SK-N-SH (cell line): ENCODE data around the gene HIVEP2. TPM values are rescaled to one million over a fixed set of nuclear protein-coding genes. Genes with fewer than 3 reads are reported as not detected.

Experiments
- CTCF ChIA-PET: fragments of 300-600, 350-600 bp; formaldehyde crosslinking; extraction: SDS; loops from one replicate; lab custom pipeline; 2021; lab: Yijun Ruan, JAX
- POLR2A ChIA-PET: fragments of 350-600 bp; sonication (Branson Sonifier 250); formaldehyde crosslinking; extraction: SDS; loops from one replicate; lab custom pipeline; 2020; ENCODE audit warnings: antibody characterized with exemption, inconsistent platforms; lab: Yijun Ruan, JAX
- DNase-seq: peaks from one replicate; pipeline ENCODE4 v3.0.0; 2012
- H2AFZ ChIP-seq: fragments of 200-600 bp; sonication (generic); 2 replicates; pipeline ENCODE4 v1.8.1; 2016; ENCODE audit warnings: antibody characterized with exemption, mild to moderate bottlenecking, low read depth
- H3F3A ChIP-seq: fragments of 200-600 bp; sonication (generic); replicated peaks from 2 replicates; pipeline ENCODE3; 2016; ENCODE audit warnings: antibody characterized with exemption, mild to moderate bottlenecking; ENCODE audit not compliant: insufficient read depth
- H3K27ac ChIP-seq, 2 experiments: fragments of 200-500 bp in 1 of 2; fragments of 200-600 bp in 1 of 2; sonication (Bioruptor generic) in 1 of 2; sonication (generic), shearing (Covaris generic) in 1 of 2; 2 replicates each; pipeline versions ENCODE4 v1.5.1 to v1.6.1; 2014 to 2016; ENCODE audit warnings: low read depth in 2 of 2, inconsistent platforms in 1 of 2, low read length in 1 of 2, mild to moderate bottlenecking in 1 of 2, mixed read lengths in 1 of 2
- H3K27me3 ChIP-seq: fragments of 200-600 bp; sonication (generic), shearing (Covaris generic); 2 replicates; pipeline ENCODE4 v1.6.1; 2016; ENCODE audit warnings: mixed run types; ENCODE audit not compliant: insufficient read depth
- H3K36me3 ChIP-seq, 2 experiments: fragments of 200-500 bp in 1 of 2; fragments of 200-600 bp in 1 of 2; sonication (Bioruptor generic) in 1 of 2; sonication (generic) in 1 of 2; replicated peaks in 1 of 2; 2 replicates each; pipeline versions ENCODE3 to v1.5.1; 2014 to 2016; ENCODE audit warnings: low read length in 1 of 2, mild to moderate bottlenecking in 1 of 2; ENCODE audit not compliant: insufficient read depth in 2 of 2, control insufficient read depth in 1 of 2
- H3K4me1 ChIP-seq, 2 experiments: fragments of 200-500 bp in 1 of 2; fragments of 200-600 bp in 1 of 2; sonication (Bioruptor generic) in 1 of 2; sonication (generic), shearing (Covaris generic) in 1 of 2; 2 replicates each; pipeline versions ENCODE4 v1.5.1 to v1.6.1; 2014 to 2016; ENCODE audit warnings: low read depth in 1 of 2, low read length in 1 of 2, mixed run types in 1 of 2; ENCODE audit not compliant: insufficient read depth in 2 of 2, control insufficient read depth in 1 of 2
- H3K4me2 ChIP-seq: fragments of 200-600 bp; sonication (generic), shearing (Covaris generic); 2 replicates; pipeline ENCODE4 v1.6.1; 2017; ENCODE audit warnings: mixed run types
- H3K4me3 ChIP-seq, 2 experiments: fragments of 200-500 bp in 1 of 2; fragments of 200-600 bp in 1 of 2; sonication (Bioruptor generic) in 1 of 2; sonication (generic), shearing (Covaris generic) in 1 of 2; 2 replicates each; pipeline versions ENCODE4 v1.5.1 to v1.8.1; 2014 to 2016; ENCODE audit warnings: low read depth in 2 of 2, inconsistent platforms in 1 of 2, low read length in 1 of 2, mild to moderate bottlenecking in 1 of 2, mixed read lengths in 1 of 2, moderate library complexity in 1 of 2
- H3K79me2 ChIP-seq: fragments of 200-600 bp; sonication (generic); 2 replicates; pipeline ENCODE4 v1.8.1; 2017; ENCODE audit warnings: mild to moderate bottlenecking; ENCODE audit not compliant: insufficient read depth
- H3K9ac ChIP-seq: fragments of 200-600 bp; sonication (generic); 2 replicates; pipeline ENCODE4 v1.6.1; 2017; ENCODE audit warnings: mixed run types
- H3K9me2 ChIP-seq: fragments of 200-600 bp; sonication (generic); 2 replicates; pipeline ENCODE4 v1.6.1; 2017; ENCODE audit warnings: mixed run types
- H3K9me3 ChIP-seq: fragments of 200-600 bp; sonication (generic); 2 replicates; pipeline ENCODE4 v1.6.1; 2017; ENCODE audit warnings: mixed run types, mild to moderate bottlenecking, moderate library complexity
- H4K20me1 ChIP-seq: fragments of 200-600 bp; sonication (generic); 2 replicates; pipeline ENCODE4 v1.6.1; 2017; ENCODE audit warnings: mild to moderate bottlenecking, mixed run types; ENCODE audit not compliant: insufficient read depth
- CHD2 ChIP-seq: fragments of 150-350 bp; IDR thresholded peaks from 2 replicates; pipeline ENCODE4 v1.6.1; 2018; ENCODE audit warnings: low read length; ENCODE audit not compliant: partially characterized antibody
- EP300 ChIP-seq, 2 experiments: IDR thresholded peaks; 2 replicates each; pipeline versions ENCODE4 v1.4.0 to v1.6.1; 2012; ENCODE audit warnings: borderline replicate concordance in 1 of 2, low read depth in 1 of 2, low read length in 1 of 2
- FOSL2 ChIP-seq: IDR thresholded peaks from 2 replicates; pipeline ENCODE4 v1.4.0; 2012; ENCODE audit warnings: low read depth, mild to moderate bottlenecking, moderate library complexity, borderline replicate concordance
- FOXM1 ChIP-seq: IDR thresholded peaks from 2 replicates; pipeline ENCODE4 v1.4.0; 2012; ENCODE audit warnings: low read depth, mild to moderate bottlenecking
- MXI1 ChIP-seq: IDR thresholded peaks from 2 replicates; pipeline ENCODE4 v1.6.1; 2012; ENCODE audit warnings: mild to moderate bottlenecking, low read depth, low read length, improper control_type of control experiment
- RAD21 ChIP-seq: IDR thresholded peaks from 2 replicates; pipeline ENCODE4 v1.6.1; 2012; ENCODE audit warnings: mild to moderate bottlenecking, low read length
- RCOR1 ChIP-seq: fragments of 150-350 bp; IDR thresholded peaks from 2 replicates; pipeline ENCODE4 v1.6.1; 2017; ENCODE audit warnings: antibody characterized with exemption, low read length
- SIN3A ChIP-seq: IDR thresholded peaks from 2 replicates; pipeline ENCODE4 v1.6.1; 2012; ENCODE audit warnings: low read depth, mild to moderate bottlenecking, low read length, moderate library complexity, borderline replicate concordance
- TAF1 ChIP-seq: IDR thresholded peaks from 2 replicates; pipeline ENCODE4 v1.6.1; 2012; ENCODE audit warnings: low read depth, mild to moderate bottlenecking, low read length, moderate library complexity, borderline replicate concordance
- TCF12 ChIP-seq: IDR thresholded peaks from 2 replicates; pipeline ENCODE4 v1.4.0; 2012
- TEAD4 ChIP-seq: IDR thresholded peaks from 2 replicates; pipeline ENCODE4 v1.4.0; 2012; ENCODE audit warnings: mild to moderate bottlenecking, borderline replicate concordance; ENCODE audit not compliant: insufficient read depth
- YY1 ChIP-seq: IDR thresholded peaks from 2 replicates; pipeline ENCODE4 v1.4.0; 2012; ENCODE audit warnings: low read depth, mild to moderate bottlenecking
- WGBS: methylation state at CpG from one replicate; pipeline ENCODE4 v1.1.6; 2017; ENCODE audit warnings: low lambda C conversion rate; 5-methylcytosine and 5-hydroxymethylcytosine counted together
- polyA plus RNA-seq, 3 experiments: library from polyadenylated mRNA; depleted of rRNA; stranded (reverse); fragments of >200 nt; gene quantifications; 2 replicates each; pipeline ENCODE4 v1.2.3, GENCODE V29; 2012
- TF ChIP-seq, protein P1 (sequence below): fragments of 150-350 bp; IDR thresholded peaks from 2 replicates; pipeline ENCODE4 v1.6.1; 2017; ENCODE audit warnings: antibody characterized with exemption, low read length, low read depth, borderline replicate concordance
- TF ChIP-seq, protein P2 (sequence below): IDR thresholded peaks from 2 replicates; pipeline ENCODE4 v1.4.0; 2012; ENCODE audit warnings: low read depth, borderline replicate concordance
- TF ChIP-seq, protein P3 (sequence below): fragments of 150-350 bp; IDR thresholded peaks from 2 replicates; pipeline ENCODE4 v1.6.1; 2016; ENCODE audit warnings: mild to moderate bottlenecking, low read depth, low read length
- TF ChIP-seq, protein P4 (sequence below): IDR thresholded peaks from 2 replicates; pipeline ENCODE4 v1.6.1; 2012; ENCODE audit warnings: mild to moderate bottlenecking, low read depth, low read length, moderate library complexity
- TF ChIP-seq, protein P5 (sequence below): IDR thresholded peaks from 2 replicates; pipeline ENCODE4 v1.4.0; 2012; ENCODE audit warnings: low read depth, borderline replicate concordance

Gene HIVEP2
- polyA plus RNA-seq, 1 of the 3 experiments (the other 2 are of a cell fraction) = 2.5 TPM

DNA sequence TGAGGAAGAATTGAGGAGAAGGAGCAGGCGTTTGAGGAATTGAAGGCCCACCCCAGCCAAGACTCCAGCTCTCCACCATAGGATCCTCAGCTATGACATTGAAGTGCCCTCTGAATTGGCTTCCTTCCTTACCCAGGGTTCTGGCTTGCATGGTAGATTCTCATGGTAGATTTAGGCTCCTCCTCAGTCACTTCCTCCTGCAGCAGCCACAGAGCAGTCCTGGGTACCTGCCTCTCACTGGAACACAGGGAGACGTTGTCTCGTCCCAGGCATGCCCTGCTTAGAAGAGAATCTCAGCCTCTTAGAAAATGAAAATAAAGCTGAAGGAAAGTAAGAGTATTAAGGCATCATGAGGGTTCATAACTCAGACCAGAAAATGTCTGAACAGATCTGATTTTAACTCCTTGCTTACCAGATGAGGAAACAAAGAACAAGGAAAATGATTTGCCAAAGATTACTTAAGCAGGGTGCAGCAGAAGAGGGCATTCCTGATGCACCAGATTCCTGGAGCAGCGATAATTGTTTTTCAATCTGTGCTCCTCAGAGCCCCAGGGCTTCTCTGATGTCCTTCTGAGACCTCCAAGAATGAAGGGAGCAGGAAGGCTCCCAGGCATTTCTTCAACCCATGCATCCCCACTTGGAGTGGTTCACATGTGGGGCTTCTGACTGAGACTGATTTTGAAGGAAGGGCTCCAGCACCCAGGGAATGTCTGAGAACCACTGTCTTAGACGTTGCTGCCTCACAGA is 219.8 kb downstream of the HIVEP2 start:
- CTCF ChIA-PET = interaction anchor here (1.4 kb wide), 2 partner anchors 23 to 32 kb away, joined by 3 read pairs; no protein-coding TSS in a partner anchor
- no peak overlapping the region for H3K4me3 ChIP-seq
- no peaks in the 10 kb centered on the region for H3F3A ChIP-seq
- H3K27me3 ChIP-seq = no peaks in the 10 kb centered on the region
- peaks cover 0 to 18% of the 10 kb centered on the region in 2 experiments; a peak in 2 of 4 replicates for H3K4me1 ChIP-seq
- WGBS = 82% methylated on average over 4 of the region's 5 CpGs
- no peaks in the 10 kb centered on the region for H3K79me2 ChIP-seq
- no peak overlapping the region for H3K9ac ChIP-seq
- no peaks in the 10 kb centered on the region for H3K9me3 ChIP-seq
- TF ChIP-seq, protein P1, sequence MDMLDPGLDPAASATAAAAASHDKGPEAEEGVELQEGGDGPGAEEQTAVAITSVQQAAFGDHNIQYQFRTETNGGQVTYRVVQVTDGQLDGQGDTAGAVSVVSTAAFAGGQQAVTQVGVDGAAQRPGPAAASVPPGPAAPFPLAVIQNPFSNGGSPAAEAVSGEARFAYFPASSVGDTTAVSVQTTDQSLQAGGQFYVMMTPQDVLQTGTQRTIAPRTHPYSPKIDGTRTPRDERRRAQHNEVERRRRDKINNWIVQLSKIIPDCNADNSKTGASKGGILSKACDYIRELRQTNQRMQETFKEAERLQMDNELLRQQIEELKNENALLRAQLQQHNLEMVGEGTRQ = no peak
- TF ChIP-seq, protein P2, sequence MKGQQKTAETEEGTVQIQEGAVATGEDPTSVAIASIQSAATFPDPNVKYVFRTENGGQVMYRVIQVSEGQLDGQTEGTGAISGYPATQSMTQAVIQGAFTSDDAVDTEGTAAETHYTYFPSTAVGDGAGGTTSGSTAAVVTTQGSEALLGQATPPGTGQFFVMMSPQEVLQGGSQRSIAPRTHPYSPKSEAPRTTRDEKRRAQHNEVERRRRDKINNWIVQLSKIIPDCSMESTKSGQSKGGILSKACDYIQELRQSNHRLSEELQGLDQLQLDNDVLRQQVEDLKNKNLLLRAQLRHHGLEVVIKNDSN = no peak
- no peak for TF ChIP-seq FOXM1
- no peak for TF ChIP-seq RAD21
- TF ChIP-seq EP300 (IDR thresholded peaks at IDR 0.05; ENCODE audit: borderline replicate concordance in 1 of 2, low read depth in 1 of 2, low read length in 1 of 2) = no peak
- TF ChIP-seq YY1 = no peak
- TF ChIP-seq RCOR1 = no peak
- TF ChIP-seq SIN3A = no peak
- no peak for TF ChIP-seq TEAD4
- TF ChIP-seq MXI1 = no peak
- TF ChIP-seq, protein P3, sequence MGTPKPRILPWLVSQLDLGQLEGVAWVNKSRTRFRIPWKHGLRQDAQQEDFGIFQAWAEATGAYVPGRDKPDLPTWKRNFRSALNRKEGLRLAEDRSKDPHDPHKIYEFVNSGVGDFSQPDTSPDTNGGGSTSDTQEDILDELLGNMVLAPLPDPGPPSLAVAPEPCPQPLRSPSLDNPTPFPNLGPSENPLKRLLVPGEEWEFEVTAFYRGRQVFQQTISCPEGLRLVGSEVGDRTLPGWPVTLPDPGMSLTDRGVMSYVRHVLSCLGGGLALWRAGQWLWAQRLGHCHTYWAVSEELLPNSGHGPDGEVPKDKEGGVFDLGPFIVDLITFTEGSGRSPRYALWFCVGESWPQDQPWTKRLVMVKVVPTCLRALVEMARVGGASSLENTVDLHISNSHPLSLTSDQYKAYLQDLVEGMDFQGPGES = no peak
- no peak for TF ChIP-seq TCF12
- TF ChIP-seq TAF1 = no peak
- no peak for TF ChIP-seq CHD2
- no peak for TF ChIP-seq FOSL2
- TF ChIP-seq, protein P4, sequence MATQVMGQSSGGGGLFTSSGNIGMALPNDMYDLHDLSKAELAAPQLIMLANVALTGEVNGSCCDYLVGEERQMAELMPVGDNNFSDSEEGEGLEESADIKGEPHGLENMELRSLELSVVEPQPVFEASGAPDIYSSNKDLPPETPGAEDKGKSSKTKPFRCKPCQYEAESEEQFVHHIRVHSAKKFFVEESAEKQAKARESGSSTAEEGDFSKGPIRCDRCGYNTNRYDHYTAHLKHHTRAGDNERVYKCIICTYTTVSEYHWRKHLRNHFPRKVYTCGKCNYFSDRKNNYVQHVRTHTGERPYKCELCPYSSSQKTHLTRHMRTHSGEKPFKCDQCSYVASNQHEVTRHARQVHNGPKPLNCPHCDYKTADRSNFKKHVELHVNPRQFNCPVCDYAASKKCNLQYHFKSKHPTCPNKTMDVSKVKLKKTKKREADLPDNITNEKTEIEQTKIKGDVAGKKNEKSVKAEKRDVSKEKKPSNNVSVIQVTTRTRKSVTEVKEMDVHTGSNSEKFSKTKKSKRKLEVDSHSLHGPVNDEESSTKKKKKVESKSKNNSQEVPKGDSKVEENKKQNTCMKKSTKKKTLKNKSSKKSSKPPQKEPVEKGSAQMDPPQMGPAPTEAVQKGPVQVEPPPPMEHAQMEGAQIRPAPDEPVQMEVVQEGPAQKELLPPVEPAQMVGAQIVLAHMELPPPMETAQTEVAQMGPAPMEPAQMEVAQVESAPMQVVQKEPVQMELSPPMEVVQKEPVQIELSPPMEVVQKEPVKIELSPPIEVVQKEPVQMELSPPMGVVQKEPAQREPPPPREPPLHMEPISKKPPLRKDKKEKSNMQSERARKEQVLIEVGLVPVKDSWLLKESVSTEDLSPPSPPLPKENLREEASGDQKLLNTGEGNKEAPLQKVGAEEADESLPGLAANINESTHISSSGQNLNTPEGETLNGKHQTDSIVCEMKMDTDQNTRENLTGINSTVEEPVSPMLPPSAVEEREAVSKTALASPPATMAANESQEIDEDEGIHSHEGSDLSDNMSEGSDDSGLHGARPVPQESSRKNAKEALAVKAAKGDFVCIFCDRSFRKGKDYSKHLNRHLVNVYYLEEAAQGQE = no peak
- TF ChIP-seq, protein P5, sequence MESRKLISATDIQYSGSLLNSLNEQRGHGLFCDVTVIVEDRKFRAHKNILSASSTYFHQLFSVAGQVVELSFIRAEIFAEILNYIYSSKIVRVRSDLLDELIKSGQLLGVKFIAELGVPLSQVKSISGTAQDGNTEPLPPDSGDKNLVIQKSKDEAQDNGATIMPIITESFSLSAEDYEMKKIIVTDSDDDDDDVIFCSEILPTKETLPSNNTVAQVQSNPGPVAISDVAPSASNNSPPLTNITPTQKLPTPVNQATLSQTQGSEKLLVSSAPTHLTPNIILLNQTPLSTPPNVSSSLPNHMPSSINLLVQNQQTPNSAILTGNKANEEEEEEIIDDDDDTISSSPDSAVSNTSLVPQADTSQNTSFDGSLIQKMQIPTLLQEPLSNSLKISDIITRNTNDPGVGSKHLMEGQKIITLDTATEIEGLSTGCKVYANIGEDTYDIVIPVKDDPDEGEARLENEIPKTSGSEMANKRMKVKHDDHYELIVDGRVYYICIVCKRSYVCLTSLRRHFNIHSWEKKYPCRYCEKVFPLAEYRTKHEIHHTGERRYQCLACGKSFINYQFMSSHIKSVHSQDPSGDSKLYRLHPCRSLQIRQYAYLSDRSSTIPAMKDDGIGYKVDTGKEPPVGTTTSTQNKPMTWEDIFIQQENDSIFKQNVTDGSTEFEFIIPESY = no peak
- no peak overlapping the region for H3K27ac ChIP-seq
- no peak for DNase-seq
- H3K4me2 ChIP-seq = no peak overlapping the region
- no peaks in the 10 kb centered on the region for H4K20me1 ChIP-seq
- POLR2A ChIA-PET = no interaction called here
- H3K9me2 ChIP-seq = no peaks in the 10 kb centered on the region
- H2AFZ ChIP-seq = no peak overlapping the region
- H3K36me3 ChIP-seq = no peaks in the 10 kb centered on the region
